HepG2 (cell line): ENCODE data around the gene SOBP. TPM values are rescaled to one million over a fixed set of nuclear protein-coding genes. Genes with fewer than 3 reads are reported as not detected.

ENCODE experiments used
- CENPX ChIP-seq: sonication (generic); formaldehyde crosslinking; IDR thresholded peaks from 2 replicates; pipeline ENCODE4 v1.9.0; 2021; ENCODE audit warnings: mild to moderate bottlenecking, missing genetic modification reagents, moderate library complexity
- SETDB1 ChIP-seq: sonication (generic); formaldehyde crosslinking; IDR thresholded peaks from 2 replicates; pipeline ENCODE4 v1.5.1; 2020; ENCODE audit warnings: missing genetic modification reagents, mild to moderate bottlenecking, borderline replicate concordance
- TMF1 ChIP-seq: sonication (generic); formaldehyde crosslinking; IDR thresholded peaks from 2 replicates; pipeline ENCODE4 v1.8.1; 2022; ENCODE audit warnings: low read depth, missing genetic modification reagents
- ZBTB3 ChIP-seq: sonication (generic); formaldehyde crosslinking; IDR thresholded peaks from 2 replicates; pipeline ENCODE4 v1.4.0; 2020; ENCODE audit warnings: low read depth, mild to moderate bottlenecking, moderate library complexity, missing genetic modification reagents, borderline replicate concordance
- ZNF235 ChIP-seq: sonication (generic); formaldehyde crosslinking; IDR thresholded peaks from 2 replicates; pipeline ENCODE4 v1.8.1; 2023; ENCODE audit warnings: mild to moderate bottlenecking, missing genetic modification reagents, borderline replicate concordance
- ZNF530 ChIP-seq: sonication (generic); formaldehyde crosslinking; IDR thresholded peaks from 2 replicates; pipeline ENCODE4 v1.5.0; 2020; ENCODE audit warnings: low read depth, mild to moderate bottlenecking, missing genetic modification reagents
- ZNF569 ChIP-seq: sonication (generic); formaldehyde crosslinking; IDR thresholded peaks from 2 replicates; pipeline ENCODE4 v1.5.0; 2020; ENCODE audit warnings: mild to moderate bottlenecking, missing genetic modification reagents, moderate library complexity, borderline replicate concordance
- ZNF674 ChIP-seq: sonication (generic); formaldehyde crosslinking; IDR thresholded peaks from 2 replicates; pipeline ENCODE4 v1.5.0; 2020; ENCODE audit warnings: low read depth, mild to moderate bottlenecking, missing genetic modification reagents
- ZSCAN9 ChIP-seq: IDR thresholded peaks from 2 replicates; pipeline ENCODE4 v1.6.1; 2016; ENCODE audit warnings: borderline replicate concordance
- polyA plus RNA-seq, 8 experiments: library from polyadenylated mRNA; depleted of rRNA in 3 of 8; stranded (reverse) in 7 of 8; unstranded in 1 of 8; fragments of >200 nt; fragmentation: Illumina TruSeq in 4 of 8; extraction: Trizol in 4 of 8; gene quantifications; 2 replicates each; pipeline versions ENCODE4 v1.2.1 to v1.2.3, GENCODE V29; 2011 to 2016; ENCODE audit warnings: low read depth in 4 of 8, missing spikeins in 1 of 8, mixed read lengths in 1 of 8; ENCODE audit not compliant: insufficient read depth in 1 of 8
- total RNA-seq, 5 experiments: library from RNA; depleted of rRNA; stranded (reverse); fragments of >200 nt; fragmentation: Illumina TruSeq; extraction: Trizol; gene quantifications; 2 replicates each; pipeline ENCODE4 v1.2.3, GENCODE V29; 2016; ENCODE audit warnings: low read depth in 1 of 5
- TF ChIP-seq, protein P1 (sequence below): sonication (generic); formaldehyde crosslinking; IDR thresholded peaks from 2 replicates; pipeline ENCODE4 v1.4.0; 2020; ENCODE audit warnings: missing genetic modification reagents, borderline replicate concordance
- TF ChIP-seq, protein P2 (sequence below): sonication (generic); formaldehyde crosslinking; IDR thresholded peaks from 2 replicates; pipeline ENCODE4 v1.4.0; 2020; ENCODE audit warnings: missing genetic modification reagents, mild to moderate bottlenecking, borderline replicate concordance
- TF ChIP-seq, protein P3 (sequence below): sonication (generic); formaldehyde crosslinking; IDR thresholded peaks from 2 replicates; pipeline ENCODE4 v1.8.0; 2022; ENCODE audit warnings: low read depth, missing genetic modification reagents
- TF ChIP-seq, protein P4 (sequence below): sonication (generic); formaldehyde crosslinking; IDR thresholded peaks from 2 replicates; pipeline ENCODE4 v1.8.1; 2023; ENCODE audit warnings: mild to moderate bottlenecking, missing genetic modification reagents
- TF ChIP-seq, protein P5 (sequence below): sonication (generic); formaldehyde crosslinking; IDR thresholded peaks from 2 replicates; pipeline ENCODE4 v1.4.0; 2020; ENCODE audit warnings: missing genetic modification reagents, borderline replicate concordance
- TF ChIP-seq, protein P6 (sequence below): sonication (generic); formaldehyde crosslinking; IDR thresholded peaks from 2 replicates; pipeline ENCODE4 v1.5.0; 2020; ENCODE audit warnings: missing genetic modification reagents, mild to moderate bottlenecking, borderline replicate concordance

Gene SOBP
- total and polyA plus RNA-seq, 2 of the 13 experiments (the other 11 are each of a cell fraction or from before 2014, with no cell fraction given): 1.5 to 6.9 TPM

DNA sequence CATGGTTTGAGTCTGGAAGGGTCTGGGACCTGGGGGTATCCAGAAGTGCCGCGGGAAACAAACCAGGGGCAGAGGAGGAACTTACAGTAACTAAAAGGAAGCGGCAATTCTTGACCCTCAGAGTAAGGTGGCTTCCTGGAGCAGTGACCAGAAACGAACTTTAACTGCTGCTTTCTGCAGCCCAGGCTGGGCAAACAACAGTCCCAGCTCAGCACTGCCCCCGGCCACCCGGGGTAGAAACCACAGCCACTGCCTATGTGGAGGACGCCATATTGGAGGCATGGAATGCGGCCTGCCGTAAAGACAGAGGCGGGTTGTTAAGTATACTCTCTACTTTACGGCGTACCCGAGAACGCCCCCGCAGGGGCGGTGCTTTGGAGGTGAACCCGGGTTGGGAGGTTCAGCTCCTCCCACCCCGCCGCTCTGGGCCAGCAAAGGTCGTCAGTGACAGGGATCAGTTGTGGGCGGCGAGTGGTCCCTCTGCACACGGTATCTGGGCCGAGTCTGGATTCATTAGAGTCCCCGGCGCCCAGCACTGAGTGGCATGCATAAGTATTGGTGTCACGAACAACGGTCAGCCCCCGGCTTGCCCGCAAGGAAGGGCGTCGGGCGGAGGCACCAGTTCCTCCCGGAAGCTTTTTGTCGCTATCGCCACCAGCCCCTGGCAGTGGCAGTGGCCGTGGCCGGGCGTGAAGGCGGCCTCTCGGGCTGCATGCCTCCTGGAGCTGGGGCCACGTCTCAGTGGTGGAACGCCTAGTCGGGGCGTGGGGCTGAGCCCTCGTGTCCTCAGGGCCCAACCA lies 30.4 kb upstream of the SOBP start, which contains the start of gene PDSS2 (continued):
- TF ChIP-seq, protein P1, sequence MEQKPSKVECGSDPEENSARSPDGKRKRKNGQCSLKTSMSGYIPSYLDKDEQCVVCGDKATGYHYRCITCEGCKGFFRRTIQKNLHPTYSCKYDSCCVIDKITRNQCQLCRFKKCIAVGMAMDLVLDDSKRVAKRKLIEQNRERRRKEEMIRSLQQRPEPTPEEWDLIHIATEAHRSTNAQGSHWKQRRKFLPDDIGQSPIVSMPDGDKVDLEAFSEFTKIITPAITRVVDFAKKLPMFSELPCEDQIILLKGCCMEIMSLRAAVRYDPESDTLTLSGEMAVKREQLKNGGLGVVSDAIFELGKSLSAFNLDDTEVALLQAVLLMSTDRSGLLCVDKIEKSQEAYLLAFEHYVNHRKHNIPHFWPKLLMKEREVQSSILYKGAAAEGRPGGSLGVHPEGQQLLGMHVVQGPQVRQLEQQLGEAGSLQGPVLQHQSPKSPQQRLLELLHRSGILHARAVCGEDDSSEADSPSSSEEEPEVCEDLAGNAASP (CRISPR knock-in tag): peak; percentile 61; the same call in 1 of the 2 replicates
- TF ChIP-seq, protein P2, sequence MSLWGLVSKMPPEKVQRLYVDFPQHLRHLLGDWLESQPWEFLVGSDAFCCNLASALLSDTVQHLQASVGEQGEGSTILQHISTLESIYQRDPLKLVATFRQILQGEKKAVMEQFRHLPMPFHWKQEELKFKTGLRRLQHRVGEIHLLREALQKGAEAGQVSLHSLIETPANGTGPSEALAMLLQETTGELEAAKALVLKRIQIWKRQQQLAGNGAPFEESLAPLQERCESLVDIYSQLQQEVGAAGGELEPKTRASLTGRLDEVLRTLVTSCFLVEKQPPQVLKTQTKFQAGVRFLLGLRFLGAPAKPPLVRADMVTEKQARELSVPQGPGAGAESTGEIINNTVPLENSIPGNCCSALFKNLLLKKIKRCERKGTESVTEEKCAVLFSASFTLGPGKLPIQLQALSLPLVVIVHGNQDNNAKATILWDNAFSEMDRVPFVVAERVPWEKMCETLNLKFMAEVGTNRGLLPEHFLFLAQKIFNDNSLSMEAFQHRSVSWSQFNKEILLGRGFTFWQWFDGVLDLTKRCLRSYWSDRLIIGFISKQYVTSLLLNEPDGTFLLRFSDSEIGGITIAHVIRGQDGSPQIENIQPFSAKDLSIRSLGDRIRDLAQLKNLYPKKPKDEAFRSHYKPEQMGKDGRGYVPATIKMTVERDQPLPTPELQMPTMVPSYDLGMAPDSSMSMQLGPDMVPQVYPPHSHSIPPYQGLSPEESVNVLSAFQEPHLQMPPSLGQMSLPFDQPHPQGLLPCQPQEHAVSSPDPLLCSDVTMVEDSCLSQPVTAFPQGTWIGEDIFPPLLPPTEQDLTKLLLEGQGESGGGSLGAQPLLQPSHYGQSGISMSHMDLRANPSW (CRISPR knock-in tag): 0 out of 2 replicates have a peak, but pooled peaks have one; percentile 82
- no peak for TF ChIP-seq ZNF530 (CRISPR knock-in tag)
- TF ChIP-seq SETDB1 (CRISPR knock-in tag): no peak
- TF ChIP-seq ZSCAN9 (CRISPR knock-in tag): peak; percentile 75
- TF ChIP-seq, protein P3, sequence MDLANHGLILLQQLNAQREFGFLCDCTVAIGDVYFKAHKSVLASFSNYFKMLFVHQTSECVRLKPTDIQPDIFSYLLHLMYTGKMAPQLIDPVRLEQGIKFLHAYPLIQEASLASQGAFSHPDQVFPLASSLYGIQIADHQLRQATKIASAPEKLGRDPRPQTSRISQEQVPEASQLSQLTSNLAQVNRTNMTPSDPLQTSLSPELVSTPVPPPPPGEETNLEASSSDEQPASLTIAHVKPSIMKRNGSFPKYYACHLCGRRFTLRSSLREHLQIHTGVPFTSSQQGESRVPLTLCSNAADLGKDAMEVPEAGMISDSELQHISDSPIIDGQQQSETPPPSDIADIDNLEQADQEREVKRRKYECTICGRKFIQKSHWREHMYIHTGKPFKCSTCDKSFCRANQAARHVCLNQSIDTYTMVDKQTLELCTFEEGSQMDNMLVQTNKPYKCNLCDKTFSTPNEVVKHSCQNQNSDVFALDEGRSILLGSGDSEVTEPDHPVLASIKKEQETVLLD: peak; percentile 60
- TF ChIP-seq ZNF569 (CRISPR knock-in tag): no peak
- TF ChIP-seq, protein P4, sequence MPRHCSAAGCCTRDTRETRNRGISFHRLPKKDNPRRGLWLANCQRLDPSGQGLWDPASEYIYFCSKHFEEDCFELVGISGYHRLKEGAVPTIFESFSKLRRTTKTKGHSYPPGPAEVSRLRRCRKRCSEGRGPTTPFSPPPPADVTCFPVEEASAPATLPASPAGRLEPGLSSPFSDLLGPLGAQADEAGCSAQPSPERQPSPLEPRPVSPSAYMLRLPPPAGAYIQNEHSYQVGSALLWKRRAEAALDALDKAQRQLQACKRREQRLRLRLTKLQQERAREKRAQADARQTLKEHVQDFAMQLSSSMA (CRISPR knock-in tag): peak; percentile 81
- peak; percentile 71; the same call in 1 of the 2 replicates for TF ChIP-seq ZBTB3 (CRISPR knock-in tag)
- TF ChIP-seq, protein P5, sequence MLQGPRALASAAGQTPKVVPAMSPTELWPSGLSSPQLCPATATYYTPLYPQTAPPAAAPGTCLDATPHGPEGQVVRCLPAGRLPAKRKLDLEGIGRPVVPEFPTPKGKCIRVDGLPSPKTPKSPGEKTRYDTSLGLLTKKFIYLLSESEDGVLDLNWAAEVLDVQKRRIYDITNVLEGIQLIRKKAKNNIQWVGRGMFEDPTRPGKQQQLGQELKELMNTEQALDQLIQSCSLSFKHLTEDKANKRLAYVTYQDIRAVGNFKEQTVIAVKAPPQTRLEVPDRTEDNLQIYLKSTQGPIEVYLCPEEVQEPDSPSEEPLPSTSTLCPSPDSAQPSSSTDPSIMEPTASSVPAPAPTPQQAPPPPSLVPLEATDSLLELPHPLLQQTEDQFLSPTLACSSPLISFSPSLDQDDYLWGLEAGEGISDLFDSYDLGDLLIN: 0 out of 2 replicates have a peak, but pooled peaks have one; percentile 42
- no peak for TF ChIP-seq CENPX
- no peak for TF ChIP-seq TMF1 (CRISPR knock-in tag)
- TF ChIP-seq ZNF674 (CRISPR knock-in tag): no peak
- TF ChIP-seq, protein P6, sequence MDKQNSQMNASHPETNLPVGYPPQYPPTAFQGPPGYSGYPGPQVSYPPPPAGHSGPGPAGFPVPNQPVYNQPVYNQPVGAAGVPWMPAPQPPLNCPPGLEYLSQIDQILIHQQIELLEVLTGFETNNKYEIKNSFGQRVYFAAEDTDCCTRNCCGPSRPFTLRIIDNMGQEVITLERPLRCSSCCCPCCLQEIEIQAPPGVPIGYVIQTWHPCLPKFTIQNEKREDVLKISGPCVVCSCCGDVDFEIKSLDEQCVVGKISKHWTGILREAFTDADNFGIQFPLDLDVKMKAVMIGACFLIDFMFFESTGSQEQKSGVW (CRISPR knock-in tag): no peak
- TF ChIP-seq ZNF235 (CRISPR knock-in tag): no peak
